ENCODE results near the gene SFRP4. TPM values are rescaled to one million over a fixed set of nuclear protein-coding genes. Genes with fewer than 3 reads are reported as not detected.

The SFRP4 gene
- total RNA-seq (6.8 TPM), polyA plus RNA-seq (ENCODE audit: insufficient read depth, low read depth, low replicate concordance) (1.5 TPM)
- long read RNA-seq, donor 1, partial matches to known transcripts: 0 of 1 reads
- long read RNA-seq, donor 1, other reads (novel, unspliced or antisense): 0 of 1 reads
- long read RNA-seq, donor 2, partial matches to known transcripts: 0 of 2 reads
- long read RNA-seq, donor 2, other reads (novel, unspliced or antisense): 0 of 2 reads
- long read RNA-seq, donor 3: 0 reads
- long read RNA-seq, donor 4: 0 reads
- long read RNA-seq, donor 5: 0 reads
- long read RNA-seq, donor 6, partial matches to known transcripts: 0 of 3 reads
- long read RNA-seq, donor 6, other reads (novel, unspliced or antisense): 0 of 3 reads
- long read RNA-seq, donor 7, transcript SFRP4-201 (6 exons, 2,966 nt): major isoform, 19 of 21 reads
- long read RNA-seq, donor 7, partial matches to known transcripts: 0 of 21 reads
- long read RNA-seq, donor 7, other reads (novel, unspliced or antisense): 2 of 21 reads
- long read RNA-seq, donor 8, partial matches to known transcripts: 5 of 6 reads
- long read RNA-seq, donor 8, other reads (novel, unspliced or antisense): 0 of 6 reads
- long read RNA-seq, donor 9: 0 reads
- long read RNA-seq, donor 10: 0 reads

DNA sequence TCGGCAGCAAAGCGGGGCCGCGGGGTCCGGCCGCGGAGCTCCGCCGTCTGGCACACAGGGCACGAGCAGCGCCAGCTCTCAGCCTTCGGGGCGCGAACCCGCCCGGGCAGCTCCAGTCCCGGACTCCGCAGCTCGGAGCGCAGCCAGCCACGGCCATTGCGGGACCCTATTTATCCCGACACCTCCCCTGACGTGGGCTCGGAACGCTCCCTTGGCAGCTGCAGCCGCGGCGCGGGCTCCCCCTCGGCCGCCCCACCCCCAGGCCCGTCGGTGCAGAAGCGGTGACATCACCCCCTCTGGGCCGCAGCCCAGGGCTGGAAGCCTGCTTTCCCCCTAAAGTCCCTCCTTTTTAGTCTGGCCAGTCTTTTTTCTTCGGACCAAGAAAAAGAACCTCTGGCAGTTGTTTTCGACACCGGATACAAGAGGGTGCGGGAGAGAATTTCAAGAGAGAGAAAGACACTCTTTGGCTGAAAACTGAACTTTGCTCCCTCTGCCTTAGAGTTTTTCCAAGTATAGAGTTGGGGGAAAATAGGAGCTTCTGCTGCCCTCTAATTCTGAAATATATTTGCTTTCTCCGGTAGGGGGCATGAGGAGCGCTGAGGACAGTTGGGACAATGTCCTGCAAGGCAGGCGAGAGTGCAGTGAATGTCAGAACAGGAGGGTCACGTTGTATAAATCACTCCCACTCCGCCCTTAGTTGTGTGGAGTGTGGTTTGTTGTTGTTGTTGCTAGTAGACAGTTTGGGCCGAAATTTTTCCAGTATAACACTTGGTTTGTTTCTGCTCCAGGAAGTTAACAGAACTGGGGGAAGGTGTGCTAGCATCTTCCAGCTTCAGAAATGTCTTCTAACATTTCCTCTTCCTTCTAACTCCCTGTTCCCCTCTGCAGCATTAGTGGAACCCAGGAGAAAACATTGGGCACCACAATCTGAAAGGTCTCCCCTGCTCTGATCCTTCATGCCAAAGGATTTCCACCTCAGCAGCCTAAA is at the start of gene SFRP4:
TSS of gene SFRP4 (minus strand) at position 145 of the 988 bp plus-strand sequence. CDS start 280 bp downstream, outside the sequence.
- Histone ChIP-seq H3K27ac (ENCODE audit: low read depth in 2 of 2, low read length in 2 of 2) (peak within 1 kb of the TSS; percentile 37 to 44), H3K4me1 (ENCODE audit: control insufficient read depth in 2 of 3, insufficient read depth in 2 of 3, low read depth in 1 of 3, low read length in 3 of 3) (peaks cover 0 to 9% (median 3%) of the 10 kb centered on the region in 3 donors), H3K9ac (ENCODE audit: low read length in 3 of 3) (no peak within 1 kb of the TSS), H3K27me3 (ENCODE audit: control insufficient read depth, insufficient read depth, low read length) (no peaks in the 10 kb centered on the region), H3K4me3 (ENCODE audit: low read length in 3 of 3) (peak within 1 kb of the TSS; percentile 40 to 61 (median 57)), H3K36me3 (ENCODE audit: control insufficient read depth in 2 of 3, insufficient read depth in 3 of 3, low read length in 3 of 3) (no peaks in the 10 kb centered on the region), H3K9me3 (ENCODE audit: control insufficient read depth in 2 of 3, insufficient read depth in 1 of 3, low read length in 3 of 3) (no peaks in the 10 kb centered on the region)
- intact Hi-C loops (cut with DNase I): no loop called here
- TF ChIP-seq, protein P1, sequence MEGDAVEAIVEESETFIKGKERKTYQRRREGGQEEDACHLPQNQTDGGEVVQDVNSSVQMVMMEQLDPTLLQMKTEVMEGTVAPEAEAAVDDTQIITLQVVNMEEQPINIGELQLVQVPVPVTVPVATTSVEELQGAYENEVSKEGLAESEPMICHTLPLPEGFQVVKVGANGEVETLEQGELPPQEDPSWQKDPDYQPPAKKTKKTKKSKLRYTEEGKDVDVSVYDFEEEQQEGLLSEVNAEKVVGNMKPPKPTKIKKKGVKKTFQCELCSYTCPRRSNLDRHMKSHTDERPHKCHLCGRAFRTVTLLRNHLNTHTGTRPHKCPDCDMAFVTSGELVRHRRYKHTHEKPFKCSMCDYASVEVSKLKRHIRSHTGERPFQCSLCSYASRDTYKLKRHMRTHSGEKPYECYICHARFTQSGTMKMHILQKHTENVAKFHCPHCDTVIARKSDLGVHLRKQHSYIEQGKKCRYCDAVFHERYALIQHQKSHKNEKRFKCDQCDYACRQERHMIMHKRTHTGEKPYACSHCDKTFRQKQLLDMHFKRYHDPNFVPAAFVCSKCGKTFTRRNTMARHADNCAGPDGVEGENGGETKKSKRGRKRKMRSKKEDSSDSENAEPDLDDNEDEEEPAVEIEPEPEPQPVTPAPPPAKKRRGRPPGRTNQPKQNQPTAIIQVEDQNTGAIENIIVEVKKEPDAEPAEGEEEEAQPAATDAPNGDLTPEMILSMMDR (IDR thresholded peaks at IDR 0.05; ENCODE audit: borderline replicate concordance, extremely low read depth, insufficient read depth): peak; percentile 60
- FAIRE-seq (no peak), DNase-seq (peak; percentile 62 to 92 (median 85))

DNA sequence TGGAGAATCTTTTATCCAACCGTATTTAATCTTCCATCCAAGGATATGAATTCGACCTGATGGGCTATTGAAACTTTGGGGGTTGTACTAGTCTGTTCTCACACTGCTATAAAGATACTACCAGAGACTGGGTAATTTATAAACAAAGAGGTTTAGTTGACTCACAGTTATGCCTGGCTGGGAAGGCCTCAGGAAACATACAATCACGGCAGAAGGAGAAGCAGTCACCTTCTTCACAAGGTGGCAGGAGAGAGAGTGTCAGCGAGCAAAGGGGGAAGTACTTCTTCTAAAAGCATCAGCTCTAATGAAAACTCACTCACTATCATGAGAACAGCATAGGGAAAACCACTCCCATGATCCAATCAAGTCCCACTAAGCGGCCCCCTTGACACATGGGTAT is 47.6 kb upstream of the SFRP4 start:
- no peaks in the 10 kb centered on the region for H3K9me3 ChIP-seq (ENCODE audit: control insufficient read depth in 2 of 3, insufficient read depth in 1 of 3, low read length in 3 of 3)
- no peak overlapping the region for H3K27ac ChIP-seq (ENCODE audit: low read depth in 2 of 2, low read length in 2 of 2)
- DNase-seq (no peak), FAIRE-seq (no peak)
- H3K36me3 ChIP-seq (ENCODE audit: control insufficient read depth in 2 of 3, insufficient read depth in 3 of 3, low read length in 3 of 3): no peaks in the 10 kb centered on the region
- TF ChIP-seq, protein P1 (IDR thresholded peaks at IDR 0.05; ENCODE audit: borderline replicate concordance, extremely low read depth, insufficient read depth): no peak
- no peaks in the 10 kb centered on the region for H3K4me1 ChIP-seq (ENCODE audit: control insufficient read depth in 2 of 3, insufficient read depth in 2 of 3, low read depth in 1 of 3, low read length in 3 of 3)
- H3K9ac ChIP-seq (ENCODE audit: low read length in 3 of 3): no peak overlapping the region
- H3K27me3 ChIP-seq (ENCODE audit: control insufficient read depth, insufficient read depth, low read length): no peaks in the 10 kb centered on the region
- intact Hi-C loops (cut with DNase I): no loop called here
- H3K4me3 ChIP-seq (ENCODE audit: low read length in 3 of 3): no peak overlapping the region

DNA sequence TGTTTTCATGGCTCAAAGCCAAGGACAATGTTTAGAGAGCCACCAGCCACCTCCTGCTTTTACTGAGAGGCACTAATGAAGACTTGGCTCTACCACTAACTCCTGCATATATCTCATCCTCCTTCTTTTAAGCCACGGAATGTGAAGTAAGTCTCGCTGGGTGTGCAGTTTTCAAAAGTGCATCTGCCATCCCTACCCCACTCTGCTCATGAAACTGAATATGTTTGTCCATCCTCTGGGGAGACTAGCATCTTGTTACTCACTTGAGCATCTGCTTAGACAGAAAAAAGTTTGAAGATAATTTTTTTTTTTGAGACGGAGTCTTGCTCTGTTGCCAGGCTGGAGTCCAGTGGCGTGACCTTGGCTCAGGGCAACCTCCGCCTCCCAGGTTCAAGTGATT is 44.6 kb upstream of the SFRP4 start:
- Histone ChIP-seq H3K4me1 (ENCODE audit: control insufficient read depth in 2 of 3, insufficient read depth in 2 of 3, low read depth in 1 of 3, low read length in 3 of 3) (no peaks in the 10 kb centered on the region), H3K36me3 (ENCODE audit: control insufficient read depth in 2 of 3, insufficient read depth in 3 of 3, low read length in 3 of 3) (no peaks in the 10 kb centered on the region), H3K9ac (ENCODE audit: low read length in 3 of 3) (no peak overlapping the region), H3K27ac (ENCODE audit: low read depth in 2 of 2, low read length in 2 of 2) (no peak overlapping the region), H3K9me3 (ENCODE audit: control insufficient read depth in 2 of 3, insufficient read depth in 1 of 3, low read length in 3 of 3) (no peaks in the 10 kb centered on the region), H3K27me3 (ENCODE audit: control insufficient read depth, insufficient read depth, low read length) (no peaks in the 10 kb centered on the region), H3K4me3 (ENCODE audit: low read length in 3 of 3) (no peak overlapping the region)
- intact Hi-C loops (cut with DNase I): no loop called here
- no peak for FAIRE-seq
- DNase-seq: no peak
- TF ChIP-seq, protein P1 (IDR thresholded peaks at IDR 0.05; ENCODE audit: borderline replicate concordance, extremely low read depth, insufficient read depth): no peak

Data from kidney (tissue), 22 donors.